ENCODE results near the gene ENO1.

DNA sequence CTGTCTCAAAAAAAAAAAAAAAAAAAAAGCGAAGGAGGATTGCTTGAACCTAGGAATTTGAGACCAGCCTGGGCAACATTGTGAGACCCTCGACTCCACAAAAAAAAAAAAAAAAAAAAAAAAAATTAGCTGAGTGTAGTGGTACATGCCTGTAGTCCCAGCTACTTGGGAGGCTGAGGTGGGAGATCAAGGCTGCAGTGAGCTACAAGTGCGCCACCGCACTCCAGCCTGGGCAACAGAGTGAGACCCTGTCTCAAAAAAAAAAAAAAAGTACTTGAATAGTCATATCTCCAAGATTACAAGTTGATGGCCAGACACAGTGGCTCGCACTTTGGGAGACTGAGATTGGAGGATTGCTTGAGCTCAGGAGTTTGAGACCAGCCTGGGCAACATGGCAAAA is 27.4 kb downstream of the ENO1 start:
- TF ChIP-seq, protein P1, sequence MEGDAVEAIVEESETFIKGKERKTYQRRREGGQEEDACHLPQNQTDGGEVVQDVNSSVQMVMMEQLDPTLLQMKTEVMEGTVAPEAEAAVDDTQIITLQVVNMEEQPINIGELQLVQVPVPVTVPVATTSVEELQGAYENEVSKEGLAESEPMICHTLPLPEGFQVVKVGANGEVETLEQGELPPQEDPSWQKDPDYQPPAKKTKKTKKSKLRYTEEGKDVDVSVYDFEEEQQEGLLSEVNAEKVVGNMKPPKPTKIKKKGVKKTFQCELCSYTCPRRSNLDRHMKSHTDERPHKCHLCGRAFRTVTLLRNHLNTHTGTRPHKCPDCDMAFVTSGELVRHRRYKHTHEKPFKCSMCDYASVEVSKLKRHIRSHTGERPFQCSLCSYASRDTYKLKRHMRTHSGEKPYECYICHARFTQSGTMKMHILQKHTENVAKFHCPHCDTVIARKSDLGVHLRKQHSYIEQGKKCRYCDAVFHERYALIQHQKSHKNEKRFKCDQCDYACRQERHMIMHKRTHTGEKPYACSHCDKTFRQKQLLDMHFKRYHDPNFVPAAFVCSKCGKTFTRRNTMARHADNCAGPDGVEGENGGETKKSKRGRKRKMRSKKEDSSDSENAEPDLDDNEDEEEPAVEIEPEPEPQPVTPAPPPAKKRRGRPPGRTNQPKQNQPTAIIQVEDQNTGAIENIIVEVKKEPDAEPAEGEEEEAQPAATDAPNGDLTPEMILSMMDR (conservative IDR thresholded peaks at IDR 0.05): no peak
- no peak for TF ChIP-seq ZFX (IDR thresholded peaks at IDR 0.05)
